Activated CD8-positive, alpha-beta memory T cell treated with anti-CD3 and anti-CD28 coated beads, Interleukin-2, amount 50 U/mL, for 4 hours (primary cell): ENCODE data around the gene TNRC18.
"Not testable (repeated sequence)": the region's sequence is repeated elsewhere in the genome, so short reads cannot be mapped to it uniquely, and the experiment has no call there.

Source experiments
- DNase-seq: peaks from one replicate; pipeline ENCODE4 v3.0.0-alpha.2; 2020

Gene TNRC18

DNA sequence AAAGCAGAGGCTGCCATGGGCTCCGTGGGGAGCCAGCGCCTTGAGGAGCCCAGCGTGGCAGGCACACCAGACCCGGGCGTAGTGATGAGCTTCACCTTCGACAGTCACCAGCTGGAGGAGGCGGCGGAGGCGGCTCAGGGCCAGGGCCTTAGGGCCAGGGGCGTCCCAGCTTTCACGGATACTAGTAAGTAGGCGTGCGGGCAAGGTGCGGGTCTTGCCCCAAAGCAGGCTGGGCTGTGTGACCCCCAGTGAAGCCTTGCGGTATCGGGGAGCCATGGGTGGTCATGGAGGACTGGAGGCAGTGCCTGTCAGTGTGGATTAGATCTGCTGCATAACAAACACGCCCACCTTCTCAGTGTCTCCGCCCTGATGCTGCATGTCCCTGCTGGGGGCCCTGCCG, 135.8 kb downstream of the TNRC18 start:
- DNase-seq: no peak

DNA sequence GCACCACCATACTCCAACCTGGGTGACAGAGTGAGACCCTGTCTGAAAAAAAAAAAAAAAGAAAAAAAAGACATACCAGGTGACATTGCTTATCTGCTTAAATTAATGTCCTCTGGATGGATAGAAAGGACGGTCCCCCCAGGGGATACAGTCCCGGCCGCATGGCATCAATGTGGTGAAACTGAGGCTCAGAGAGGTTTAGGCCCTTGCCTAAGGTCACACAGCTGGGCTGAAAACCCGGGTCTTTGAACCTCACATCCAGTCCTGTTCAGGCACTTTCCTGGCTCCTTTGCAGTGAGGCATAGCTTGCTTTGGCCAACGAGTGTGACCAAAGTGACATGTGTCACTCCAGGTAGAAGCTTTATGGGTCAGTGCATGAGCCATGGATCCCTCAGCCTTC, 136.3 kb downstream of the TNRC18 start:
- not testable (repeated sequence) for DNase-seq

DNA sequence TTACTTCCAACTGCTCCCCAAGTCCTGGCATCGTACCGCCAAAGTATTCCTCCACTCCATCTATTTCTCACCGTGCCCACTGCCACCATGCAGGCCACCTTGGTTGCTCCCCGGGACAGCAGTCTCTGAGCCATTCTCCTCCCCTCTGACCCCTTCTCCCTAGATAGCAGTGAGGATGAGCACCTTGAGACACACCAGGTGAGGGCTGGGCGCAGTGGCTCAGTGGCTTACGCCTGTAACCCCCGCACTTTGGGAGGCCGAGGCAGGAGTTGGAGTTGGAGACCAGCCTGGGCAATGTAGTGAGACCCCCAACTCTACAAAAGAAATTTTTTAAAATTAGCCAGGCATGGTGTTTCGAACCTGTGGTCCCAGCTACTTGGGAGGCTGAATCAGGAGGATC, 136.7 kb downstream of the TNRC18 start:
- no peak for DNase-seq

DNA sequence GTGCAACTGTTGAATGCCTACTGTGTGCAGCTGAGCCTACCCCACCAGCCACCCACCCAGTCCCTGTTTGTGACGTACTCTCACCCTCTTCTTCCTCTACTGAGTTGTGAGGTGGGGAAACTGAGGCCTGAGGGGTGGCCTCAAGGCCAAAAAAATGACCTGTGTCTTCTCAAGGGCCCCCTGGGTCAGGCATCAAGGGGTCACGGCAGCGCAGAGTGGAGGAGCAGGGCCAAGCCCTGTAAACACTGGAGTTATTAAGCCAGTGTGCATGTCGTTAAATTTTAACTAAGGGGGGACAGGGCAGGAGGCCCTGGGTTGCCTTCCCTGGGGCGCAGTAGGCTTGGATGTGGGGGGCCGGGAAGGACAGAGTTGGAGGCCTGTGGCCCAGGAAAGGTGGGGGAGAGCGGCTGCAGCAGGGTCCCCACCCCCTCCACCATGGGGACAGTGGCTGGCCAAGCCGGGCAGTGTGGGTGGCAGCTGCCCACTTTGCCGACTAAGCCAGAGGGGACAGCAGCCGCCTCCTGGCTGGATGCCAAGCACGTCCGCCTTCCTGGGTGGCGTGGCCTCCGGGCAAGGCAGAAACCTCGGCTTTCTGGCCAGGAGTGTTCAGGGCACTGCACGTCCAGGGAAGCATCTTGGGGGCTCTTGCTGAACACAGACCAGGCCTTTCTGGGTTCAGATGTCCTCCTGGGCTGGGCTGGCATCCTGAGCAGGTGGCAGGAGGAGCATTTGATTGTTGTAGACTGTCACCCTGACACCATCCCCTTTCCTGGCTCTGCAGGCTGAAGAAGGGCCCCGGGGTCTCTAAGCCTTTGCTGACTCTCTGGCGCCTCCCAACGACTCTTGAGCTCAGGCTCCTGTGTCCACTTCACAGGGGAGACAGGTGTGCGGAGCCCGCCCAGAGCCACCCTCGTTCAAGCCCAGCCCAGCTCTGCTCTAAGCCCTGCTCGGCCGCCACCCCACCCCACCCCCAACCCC, 139.0 kb downstream of the TNRC18 start:
- DNase-seq: no peak

DNA sequence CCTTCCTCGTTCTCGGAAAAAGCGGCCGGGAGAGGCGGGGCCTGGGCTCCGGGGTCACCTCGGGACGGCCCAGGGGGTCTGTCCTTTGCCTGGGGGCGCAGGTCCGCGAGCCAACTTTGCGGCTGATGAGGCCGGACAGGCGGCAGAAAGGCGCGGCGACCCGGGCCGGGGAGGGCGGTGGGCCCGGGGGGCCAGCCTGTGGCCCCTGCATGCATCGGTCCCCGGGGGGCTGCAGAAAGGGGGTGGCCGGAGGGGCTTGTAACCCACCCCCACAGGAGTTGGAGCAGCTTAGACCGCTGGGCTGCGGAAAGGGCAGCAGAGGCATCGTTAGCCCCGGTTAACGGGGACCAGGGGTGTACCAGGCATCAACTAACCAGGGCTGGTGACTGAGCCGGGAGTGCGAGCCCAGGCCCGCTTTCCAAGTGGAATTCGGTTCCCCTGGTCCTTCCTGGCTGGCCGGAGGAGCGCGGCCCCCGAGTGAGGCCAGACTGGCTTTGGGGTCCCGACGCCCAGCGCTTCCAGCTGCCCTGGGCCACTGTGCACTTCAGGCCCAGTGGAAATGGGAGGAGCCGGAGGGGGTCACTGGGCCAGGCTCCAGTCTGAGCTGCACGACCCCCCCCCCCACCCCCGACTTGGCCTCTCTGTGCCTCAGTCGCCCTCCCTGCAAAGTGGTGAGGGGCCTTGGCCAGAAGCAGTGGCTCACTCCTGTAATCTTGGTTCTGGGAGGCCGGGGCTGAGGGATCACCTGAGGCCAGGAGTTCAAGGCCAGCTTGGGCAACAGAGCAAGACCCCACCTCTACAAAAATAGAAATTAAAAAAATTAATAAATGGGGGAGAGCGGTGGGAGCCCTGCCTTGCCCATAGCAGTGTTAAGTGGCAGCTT, 140.0 kb downstream of the TNRC18 start:
- DNase-seq: no peak

DNA sequence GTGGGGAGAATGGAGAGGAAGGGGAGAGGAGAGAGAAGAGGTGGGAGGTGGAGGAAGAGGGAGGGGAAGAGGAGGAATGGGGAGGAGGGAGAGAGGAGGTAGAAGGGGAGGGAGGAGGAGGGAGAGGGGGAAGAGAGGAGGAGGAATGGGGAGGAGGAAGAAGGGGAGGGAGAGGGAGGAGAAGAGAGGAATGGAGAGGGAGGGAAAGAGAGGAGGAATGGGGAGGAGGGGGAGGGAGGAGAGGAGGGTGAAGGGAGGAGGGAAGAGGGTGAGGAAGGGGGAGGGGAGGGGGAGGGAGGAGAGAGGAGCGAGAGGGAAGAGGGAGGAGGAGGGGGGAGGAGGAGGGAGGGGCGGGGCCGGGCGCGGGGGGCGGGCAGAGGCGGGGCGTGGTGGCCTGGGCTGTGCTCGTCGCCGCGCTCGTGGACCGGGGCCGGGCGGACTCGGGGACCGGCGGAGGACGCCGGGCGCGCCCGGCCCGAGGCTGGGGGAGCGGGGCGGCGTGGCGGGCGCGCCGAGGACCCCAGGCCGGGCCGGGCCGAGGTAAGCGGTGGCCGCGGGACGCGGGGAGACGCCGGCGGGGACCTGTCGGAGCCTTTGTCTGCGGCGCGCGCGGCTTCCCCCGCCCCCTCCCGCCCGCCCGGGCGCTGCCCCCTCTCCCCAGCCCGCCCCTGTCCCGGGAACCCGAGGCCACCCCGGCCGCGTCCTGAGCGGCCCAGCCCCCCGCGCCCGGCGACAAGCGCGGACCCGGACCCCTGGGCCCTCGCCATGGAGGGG, 140.9 kb downstream of the TNRC18 start, which contains the start of gene SLC29A4:
Gene SLC29A4 (plus strand): TSS at position 401 of the 774 bp plus-strand sequence. CDS start 4,874 bp downstream, outside the sequence.
- DNase-seq: no peak

DNA sequence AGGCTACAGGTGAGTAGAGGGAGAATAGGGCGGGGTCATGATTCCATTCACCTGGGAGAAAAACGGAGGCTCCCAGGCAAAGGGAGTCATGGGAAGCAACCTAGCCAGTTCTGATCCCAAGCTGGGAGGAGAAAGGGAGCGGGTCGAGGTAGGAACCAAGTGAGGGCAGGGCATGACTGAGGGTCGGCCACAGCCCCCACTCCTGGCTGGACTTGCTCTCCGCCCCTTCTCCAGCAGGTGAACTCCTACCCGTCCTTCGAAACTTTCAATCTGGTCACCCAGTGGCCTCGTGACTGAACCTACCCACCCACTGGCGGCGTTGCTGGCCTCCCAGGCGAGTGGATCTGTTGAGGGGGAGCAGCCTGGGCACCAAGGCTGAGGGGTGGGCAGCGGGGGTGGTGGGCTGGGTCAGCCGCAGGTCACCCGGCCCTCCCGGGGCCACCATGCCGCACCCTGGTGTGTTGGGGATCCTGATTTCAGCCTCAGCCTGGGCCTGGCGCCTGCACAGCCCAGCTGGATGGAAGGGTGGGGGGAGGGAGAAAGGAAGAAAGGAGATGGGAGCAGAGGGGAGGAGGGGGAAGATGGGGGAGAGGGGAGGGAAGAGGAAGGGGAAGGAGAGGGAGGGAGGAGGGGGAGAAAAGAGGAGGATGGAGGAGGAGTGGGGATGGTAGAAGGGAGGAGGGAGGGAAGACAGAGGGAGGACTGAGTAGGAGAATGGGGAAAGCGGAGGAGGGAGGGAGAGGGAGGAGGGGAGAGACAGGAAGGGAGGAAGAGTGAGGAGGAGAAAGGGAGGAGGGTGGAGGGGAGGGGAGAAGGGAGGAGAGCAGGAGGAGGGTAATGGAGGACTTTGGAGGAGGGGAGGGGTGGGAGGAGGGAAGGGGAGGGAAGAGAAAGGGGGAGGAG, 141.8 kb downstream of the TNRC18 start:
- not testable (repeated sequence) for DNase-seq

DNA sequence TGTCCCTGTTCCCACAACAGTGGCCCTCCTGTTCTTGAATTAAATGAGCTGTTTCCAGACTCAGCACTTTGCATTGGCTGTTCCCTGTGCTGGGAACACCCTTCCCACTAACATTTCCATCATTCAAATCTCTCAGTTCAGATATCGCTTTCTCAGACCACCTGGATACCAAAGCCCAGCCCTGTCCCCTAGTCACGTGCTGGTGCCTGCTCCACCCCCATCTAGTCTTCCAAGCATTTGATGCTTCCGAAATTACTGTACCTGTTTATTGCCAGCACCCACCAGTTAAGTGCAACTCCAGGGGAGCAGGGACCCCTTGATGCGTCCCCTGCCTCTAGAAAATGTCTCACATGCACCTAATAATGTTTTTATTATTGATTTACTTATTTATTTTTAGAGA, 143.9 kb downstream of the TNRC18 start:
- DNase-seq: no peak

DNA sequence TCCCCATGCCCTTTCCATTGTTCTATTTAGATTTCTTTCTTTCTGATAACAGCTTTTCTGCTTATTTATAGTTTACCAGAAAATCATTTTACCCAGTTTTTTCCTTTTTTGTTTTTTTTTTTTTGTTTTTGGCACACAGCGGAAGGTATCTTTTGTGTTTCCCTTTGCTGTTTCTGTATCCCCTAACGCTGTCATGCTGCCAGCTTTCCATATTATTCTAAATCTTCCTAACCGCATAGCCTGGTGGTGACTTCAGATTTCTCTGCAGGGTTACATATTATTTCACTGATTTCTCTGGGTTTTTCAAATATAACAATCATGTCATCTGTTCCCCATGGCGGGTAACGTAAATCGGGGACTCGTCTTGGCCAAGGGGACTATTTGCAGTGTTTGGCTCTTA, 144.9 kb downstream of the TNRC18 start:
- no peak for DNase-seq

DNA sequence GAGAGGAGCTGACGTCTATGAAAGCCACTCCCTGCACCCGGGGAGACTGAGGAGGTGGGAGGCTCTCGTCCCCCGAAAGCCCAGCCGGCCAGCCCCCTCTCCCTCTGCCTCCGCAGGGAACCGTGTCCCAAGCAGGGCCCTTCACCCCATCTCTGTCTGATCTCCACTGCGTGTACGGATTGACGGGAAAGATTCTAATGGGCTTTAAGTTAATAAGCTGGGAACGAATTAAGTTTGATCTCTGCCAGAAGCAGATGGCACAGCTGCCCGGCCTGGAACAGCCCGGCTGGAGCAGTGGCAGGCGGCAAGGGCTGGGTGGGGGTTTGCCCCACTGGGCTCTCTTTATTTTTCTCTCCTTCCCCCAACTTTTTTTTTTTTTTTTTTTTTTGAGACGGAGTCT, 147.0 kb downstream of the TNRC18 start:
- DNase-seq: no peak

DNA sequence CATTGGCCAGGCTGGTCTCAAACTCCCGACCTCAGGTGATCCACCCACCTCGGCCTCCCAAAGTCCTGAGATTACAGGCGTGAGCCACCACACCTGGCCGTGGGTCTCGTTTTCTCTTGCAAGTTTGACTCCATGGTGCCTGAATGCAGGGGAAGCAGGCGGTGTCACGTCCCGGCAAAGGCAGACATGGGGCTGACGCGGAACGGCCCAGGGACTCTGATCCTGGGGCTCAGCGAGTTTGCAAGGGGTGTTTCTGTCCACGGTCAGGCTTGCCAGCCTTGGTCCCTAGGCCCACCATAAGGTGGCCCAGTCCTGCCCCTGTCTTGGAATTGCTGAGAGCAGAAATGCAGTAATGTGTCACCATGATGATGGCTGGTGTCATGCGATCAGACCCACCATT, 147.5 kb downstream of the TNRC18 start:
- not testable (repeated sequence) for DNase-seq

DNA sequence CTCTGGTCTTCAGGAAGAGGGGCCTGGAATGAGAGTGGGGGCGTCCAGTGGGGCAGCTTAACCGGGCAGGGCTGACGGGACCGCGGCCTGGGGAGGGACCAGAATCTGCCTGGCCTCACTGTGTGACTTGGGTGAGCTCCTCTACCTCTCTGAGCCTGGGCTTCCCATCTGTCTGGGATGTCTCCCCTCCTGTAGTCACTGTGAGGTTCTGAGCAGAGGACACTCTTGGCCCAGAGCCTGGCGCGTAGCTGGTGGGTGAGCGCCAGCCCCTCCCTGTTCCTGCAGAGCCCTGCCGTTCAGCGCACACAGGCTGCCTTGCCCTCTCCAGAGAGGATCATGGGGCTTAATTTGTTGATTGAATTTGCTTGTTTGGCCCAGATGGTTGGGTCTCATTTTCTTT, 148.1 kb downstream of the TNRC18 start:
- DNase-seq: not testable (repeated sequence)

DNA sequence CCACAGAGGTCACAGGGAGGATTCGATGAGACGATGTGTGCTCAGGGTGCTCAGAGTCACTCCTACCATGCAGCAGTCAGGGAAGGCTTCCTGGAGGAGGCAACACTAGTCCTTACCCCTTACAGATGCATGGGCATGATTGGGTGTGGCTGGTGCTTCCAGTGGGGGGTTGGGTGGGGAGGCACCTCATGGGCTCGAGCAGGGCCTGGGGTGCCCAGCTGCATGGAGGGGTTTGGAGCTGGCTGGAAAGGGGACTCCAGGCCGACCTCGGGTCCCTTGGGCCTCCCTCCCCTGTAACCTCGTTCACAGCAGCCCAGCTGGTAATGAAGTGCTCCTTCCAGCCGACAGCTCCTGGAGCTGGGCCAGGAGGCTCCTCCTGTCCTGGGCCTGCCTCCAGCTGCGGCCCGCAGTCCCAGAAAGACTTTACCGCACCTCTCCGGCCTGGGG, 148.6 kb downstream of the TNRC18 start:
- DNase-seq: not testable (repeated sequence)

DNA sequence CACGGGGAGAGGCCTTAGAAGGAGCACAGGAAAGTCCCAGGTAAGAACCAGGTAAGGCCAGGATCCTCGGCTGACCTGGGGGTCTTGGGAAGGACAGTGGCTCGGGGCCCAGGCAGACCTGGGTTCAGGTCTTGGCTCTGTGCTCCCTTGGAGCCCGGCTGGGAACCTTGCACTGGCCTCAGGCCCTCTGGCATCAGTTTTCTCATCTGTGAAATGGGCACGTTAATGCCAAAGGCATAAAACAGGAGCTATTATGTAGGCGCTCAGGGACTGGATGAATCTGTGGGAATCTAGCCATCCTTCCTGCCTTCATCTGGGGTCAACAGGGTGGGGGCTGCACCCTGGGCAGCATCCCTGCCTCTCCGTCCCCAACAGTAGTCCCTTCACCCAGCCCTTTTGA, 149.2 kb downstream of the TNRC18 start:
- no peak for DNase-seq

DNA sequence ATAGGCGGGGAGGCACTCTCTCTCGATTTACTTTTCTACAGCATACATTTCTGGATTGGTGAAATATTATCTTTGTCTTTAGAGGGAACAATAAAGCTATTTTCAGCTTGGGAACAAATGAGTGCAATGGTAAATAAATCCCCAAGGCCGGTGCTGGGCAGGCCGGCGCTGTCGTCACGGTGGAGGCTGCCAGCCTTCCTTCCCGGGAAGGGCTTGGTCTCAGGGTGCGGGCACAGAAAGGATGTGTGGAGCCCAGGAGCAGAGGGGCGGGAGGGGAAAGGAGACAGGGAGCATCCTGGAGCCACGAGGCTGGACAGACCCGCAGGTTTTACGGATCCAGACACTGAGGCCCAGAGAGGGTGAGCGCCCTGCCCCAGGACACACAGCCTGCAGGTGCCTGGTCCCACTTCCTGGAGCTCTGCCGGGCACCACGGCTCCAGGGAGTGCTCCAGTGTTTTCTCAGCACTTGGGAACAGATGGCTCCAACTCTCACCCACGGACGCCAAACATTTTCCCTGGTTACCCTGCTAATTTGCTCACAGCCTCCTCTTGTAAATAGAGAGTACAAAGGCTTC, 149.7 kb downstream of the TNRC18 start:
- not testable (repeated sequence) for DNase-seq

DNA sequence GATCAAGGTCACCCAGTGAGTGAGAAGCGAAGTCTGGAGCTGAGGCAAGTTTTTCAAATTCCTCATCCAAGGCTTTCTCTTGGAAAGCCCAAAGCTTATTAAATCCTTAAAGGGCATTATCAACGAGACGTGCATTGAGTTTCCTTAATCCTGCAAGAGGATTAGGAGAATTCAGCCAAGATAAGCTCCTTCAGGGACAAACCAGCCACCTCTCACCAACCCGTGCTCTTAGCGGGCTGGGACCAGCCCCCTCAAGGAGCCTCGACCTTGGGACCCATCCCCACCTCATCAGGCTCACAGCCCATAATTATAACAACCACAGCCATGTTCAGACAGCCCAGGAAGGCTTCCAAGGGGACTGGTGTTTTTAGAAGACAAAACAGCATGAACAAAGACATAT, 152.8 kb downstream of the TNRC18 start:
- DNase-seq: no peak

DNA sequence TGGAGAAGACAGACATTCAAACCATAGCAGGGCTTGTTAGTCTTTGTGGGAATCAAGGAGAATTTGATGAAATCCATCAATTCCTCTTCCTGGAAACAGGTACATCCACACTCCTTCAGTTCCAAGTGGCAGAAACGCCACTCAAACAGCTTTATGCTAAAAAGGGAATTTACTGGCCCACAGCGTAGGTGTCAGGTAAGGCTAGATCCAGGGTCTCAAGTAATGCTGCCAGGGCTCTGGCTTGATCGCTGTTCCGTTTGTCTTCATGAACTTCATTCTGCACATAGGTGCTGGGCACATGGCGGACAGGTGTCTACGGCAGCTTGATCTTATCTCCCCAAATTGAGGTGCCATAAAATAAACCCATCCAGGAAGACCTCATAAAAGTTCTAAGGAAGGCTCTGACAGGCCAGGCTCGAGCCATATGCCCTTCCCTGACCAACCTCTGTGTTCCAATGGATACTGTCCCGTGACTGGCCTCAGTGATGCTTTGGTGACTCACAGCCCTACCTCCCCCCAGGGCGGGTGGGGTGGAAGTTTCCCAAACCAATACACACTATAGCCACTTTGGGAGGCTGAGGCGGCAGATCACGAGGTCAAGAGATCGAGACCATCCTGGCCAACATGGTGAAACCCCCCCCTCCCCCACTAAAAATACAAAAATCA, 153.5 kb downstream of the TNRC18 start:
- not testable (repeated sequence) for DNase-seq

DNA sequence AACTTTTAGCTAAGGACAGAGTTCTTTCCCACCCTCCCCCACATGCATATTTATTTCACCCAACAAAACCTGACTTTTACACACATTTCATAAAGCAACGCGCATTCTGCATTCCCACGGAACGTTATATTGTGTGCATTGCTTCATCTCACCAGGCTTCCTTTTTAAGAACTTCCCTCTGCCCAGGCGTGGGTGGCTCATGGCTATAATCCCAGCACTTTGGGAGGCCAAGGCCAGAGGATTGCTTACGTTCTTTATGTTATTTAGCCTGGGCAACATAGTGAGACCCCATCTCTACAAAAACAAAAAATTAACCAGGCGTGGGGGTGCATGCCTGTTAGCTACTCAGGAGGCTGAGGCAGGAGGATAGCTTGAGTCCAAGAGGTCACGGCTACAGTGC, 155.8 kb downstream of the TNRC18 start:
- not testable (repeated sequence) for DNase-seq

DNA sequence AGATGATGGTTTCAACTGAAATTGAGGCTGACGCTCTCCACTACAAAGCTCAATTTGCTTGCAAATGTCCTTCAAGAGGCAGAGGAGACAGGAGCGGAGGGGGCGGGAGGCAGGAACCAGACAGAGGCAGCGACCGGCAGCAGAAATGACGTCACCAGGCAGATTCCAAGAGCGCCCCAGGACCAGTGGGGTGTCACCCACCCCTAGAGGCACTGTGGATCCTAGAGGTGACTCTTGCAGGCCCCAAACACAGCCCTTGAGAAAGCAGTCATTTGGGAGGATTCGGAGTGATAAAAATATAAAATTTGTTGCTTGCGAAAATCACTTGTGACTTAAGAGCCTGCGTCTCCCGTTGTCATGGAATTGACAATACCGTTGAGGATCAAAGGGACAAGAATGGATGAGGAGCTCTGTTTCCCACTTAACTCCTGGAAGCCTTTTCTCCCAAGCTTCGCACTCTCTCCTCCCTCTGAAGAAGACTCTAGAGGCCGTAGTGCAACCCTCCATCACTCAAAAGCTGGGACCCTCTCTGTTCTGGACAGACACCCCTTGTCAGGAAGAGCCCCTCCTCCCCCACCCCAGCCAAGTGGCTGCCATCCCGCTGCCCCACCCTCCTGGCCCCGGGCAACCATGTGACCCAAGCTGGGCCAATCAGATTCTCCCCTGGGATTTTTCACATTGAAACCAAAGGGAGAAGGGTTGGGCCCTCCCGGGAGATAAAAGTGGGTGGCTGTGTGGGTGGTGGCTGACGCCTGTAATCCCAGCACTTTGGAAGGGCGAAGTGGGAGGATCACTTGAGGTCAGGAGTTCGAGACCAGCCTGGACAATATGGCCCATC, 157.2 kb downstream of the TNRC18 start:
- no peak for DNase-seq
